ENCODE data around the gene SLC26A6. TPM values are rescaled to one million over a fixed set of nuclear protein-coding genes. Genes with fewer than 3 reads are reported as not detected.

Gene SLC26A6
- total RNA-seq, 2 donors from 2014 or later: 34.9 to 37.6 TPM

GRCh38 chr3:48630833-48631232 is 4.4 kb downstream of the SLC26A6 start:
- Mint-ChIP-seq H3K4me1 (peaks cover 10% of the 10 kb centered on the region), H3K27me3 (no peaks in the 10 kb centered on the region), H3K9me3 (no peaks in the 10 kb centered on the region), H3K4me3 (no peak overlapping the region), H3K36me3 (ENCODE audit: low read depth) (peaks cover 46% of the 10 kb centered on the region), H3K27ac (no peak overlapping the region)
- ATAC-seq (replicated peaks): no peak

- Mint-ChIP-seq H3K27ac (no peak overlapping the region), H3K4me1 (peaks cover 10% of the 10 kb centered on the region)
These were observed 4.9 kb downstream of the SLC26A6 start for GRCh38 chr3:48630407-48630806.

GRCh38 chr3:48629894-48630293 is 5.4 kb downstream of the SLC26A6 start:
- Mint-ChIP-seq H3K4me3 (no peak overlapping the region), H3K27me3 (no peaks in the 10 kb centered on the region), H3K9me3 (no peaks in the 10 kb centered on the region), H3K36me3 (ENCODE audit: low read depth) (peaks cover 46% of the 10 kb centered on the region), H3K4me1 (peaks cover 10% of the 10 kb centered on the region), H3K27ac (no peak overlapping the region)
- no peak for ATAC-seq (replicated peaks)

More at GRCh38 chr3:48630407-48630806, 4.9 kb downstream of the SLC26A6 start:
- Mint-ChIP-seq H3K36me3 (ENCODE audit: low read depth) (peaks cover 46% of the 10 kb centered on the region), H3K4me3 (no peak overlapping the region), H3K27me3 (no peaks in the 10 kb centered on the region), H3K9me3 (no peaks in the 10 kb centered on the region)
- ATAC-seq (replicated peaks): no peak

GRCh38 chr3:48628277-48629017 is 6.8 kb downstream of the SLC26A6 start:
- peaks cover 10% of the 10 kb centered on the region for H3K4me1 Mint-ChIP-seq
- no peak for ATAC-seq (replicated peaks)
- peaks cover 46% of the 10 kb centered on the region for H3K36me3 Mint-ChIP-seq (ENCODE audit: low read depth)
- no peaks in the 10 kb centered on the region for H3K9me3 Mint-ChIP-seq
- no peak overlapping the region for H3K4me3 Mint-ChIP-seq
- H3K27ac Mint-ChIP-seq: no peak overlapping the region
- H3K27me3 Mint-ChIP-seq: no peaks in the 10 kb centered on the region

- Mint-ChIP-seq H3K27ac (no peak overlapping the region), H3K27me3 (no peaks in the 10 kb centered on the region), H3K4me1 (peaks cover 6% of the 10 kb centered on the region), H3K4me3 (no peak overlapping the region), H3K9me3 (no peaks in the 10 kb centered on the region), H3K36me3 (ENCODE audit: low read depth) (peaks cover 35% of the 10 kb centered on the region)
- ATAC-seq (replicated peaks): no peak
These were observed 9.7 kb downstream of the SLC26A6 start for GRCh38 chr3:48625600-48625999.

GRCh38 chr3:48624767-48625166 is 10.5 kb downstream of the SLC26A6 start:
- H3K27me3 Mint-ChIP-seq: no peaks in the 10 kb centered on the region
- H3K4me3 Mint-ChIP-seq: no peak overlapping the region
- no peak for ATAC-seq (replicated peaks)
- peaks cover 6% of the 10 kb centered on the region for H3K4me1 Mint-ChIP-seq
- no peaks in the 10 kb centered on the region for H3K9me3 Mint-ChIP-seq
- peaks cover 35% of the 10 kb centered on the region for H3K36me3 Mint-ChIP-seq (ENCODE audit: low read depth)
- H3K27ac Mint-ChIP-seq: peak overlapping the region; percentile 70

- peaks cover 29% of the 10 kb centered on the region for H3K36me3 Mint-ChIP-seq (ENCODE audit: low read depth)
- no peaks in the 10 kb centered on the region for H3K27me3 Mint-ChIP-seq
- ATAC-seq (replicated peaks): no peak
- no peak overlapping the region for H3K4me3 Mint-ChIP-seq
- H3K27ac Mint-ChIP-seq: peak overlapping the region; percentile 70
- H3K9me3 Mint-ChIP-seq: no peaks in the 10 kb centered on the region
- peaks cover 6% of the 10 kb centered on the region for H3K4me1 Mint-ChIP-seq
These were observed 11.3 kb downstream of the SLC26A6 start for GRCh38 chr3:48623851-48624547.

GRCh38 chr3:48621461-48621869 is 13.8 kb downstream of the SLC26A6 start, which contains the start of gene TMEM89:
Gene TMEM89, minus strand, starts transcription at chr3:48621769. Its CDS starts 13 bp downstream, at chr3:48621756.
- ATAC-seq (replicated peaks): no peak
- Mint-ChIP-seq H3K9me3 (peaks cover 6% of the 10 kb centered on the region), H3K36me3 (ENCODE audit: low read depth) (peaks cover 3% of the 10 kb centered on the region), H3K27ac (no peak within 1 kb of the TSS), H3K4me3 (no peak within 1 kb of the TSS), H3K27me3 (no peaks in the 10 kb centered on the region), H3K4me1 (no peaks in the 10 kb centered on the region)

GRCh38 chr3:48619541-48620524 is 15.4 kb downstream of the SLC26A6 start:
- no peak for ATAC-seq (replicated peaks)
- Mint-ChIP-seq H3K27ac (no peak overlapping the region), H3K4me3 (no peak overlapping the region), H3K36me3 (ENCODE audit: low read depth) (no peaks in the 10 kb centered on the region), H3K9me3 (peaks cover 6% of the 10 kb centered on the region), H3K27me3 (no peaks in the 10 kb centered on the region), H3K4me1 (no peaks in the 10 kb centered on the region)

GRCh38 chr3:48617559-48617958 is 17.7 kb downstream of the SLC26A6 start:
- no peaks in the 10 kb centered on the region for H3K27me3 Mint-ChIP-seq
- H3K4me1 Mint-ChIP-seq: peaks cover 5% of the 10 kb centered on the region
- H3K9me3 Mint-ChIP-seq: peaks cover 6% of the 10 kb centered on the region
- H3K4me3 Mint-ChIP-seq: no peak overlapping the region
- H3K36me3 Mint-ChIP-seq (ENCODE audit: low read depth): no peaks in the 10 kb centered on the region
- no peak for ATAC-seq (replicated peaks)
- no peak overlapping the region for H3K27ac Mint-ChIP-seq

GRCh38 chr3:48614044-48614443 is 21.2 kb downstream of the SLC26A6 start:
- Mint-ChIP-seq H3K9me3 (peaks cover 6% of the 10 kb centered on the region), H3K4me1 (peaks cover 5% of the 10 kb centered on the region), H3K27me3 (no peaks in the 10 kb centered on the region), H3K4me3 (peak overlapping the region; percentile 39), H3K36me3 (ENCODE audit: low read depth) (peaks cover 6% of the 10 kb centered on the region), H3K27ac (peak overlapping the region; percentile 74)
- peak; percentile 65 for ATAC-seq (replicated peaks)

- Mint-ChIP-seq H3K4me1 (peaks cover 11% of the 10 kb centered on the region), H3K4me3 (no peak overlapping the region), H3K9me3 (peaks cover 3% of the 10 kb centered on the region), H3K27ac (no peak overlapping the region), H3K27me3 (no peaks in the 10 kb centered on the region), H3K36me3 (ENCODE audit: low read depth) (peaks cover 22% of the 10 kb centered on the region)
- ATAC-seq (replicated peaks): no peak
These were observed 23.0 kb downstream of the SLC26A6 start for GRCh38 chr3:48612309-48612708.

- H3K4me1 Mint-ChIP-seq: peaks cover 11% of the 10 kb centered on the region
- no peaks in the 10 kb centered on the region for H3K27me3 Mint-ChIP-seq
- no peaks in the 10 kb centered on the region for H3K9me3 Mint-ChIP-seq
- H3K36me3 Mint-ChIP-seq (ENCODE audit: low read depth): peaks cover 50% of the 10 kb centered on the region
- peak within 1 kb of the TSS; percentile 94 for H3K27ac Mint-ChIP-seq
- H3K4me3 Mint-ChIP-seq: peak within 1 kb of the TSS; percentile 95
- ATAC-seq (replicated peaks): peak; percentile 97
These were observed 25.9 kb downstream of the SLC26A6 start, which contains the start of gene UQCRC1 for GRCh38 chr3:48609088-48610005. Gene UQCRC1, minus strand, starts transcription at chr3:48609646. Its CDS starts 26 bp downstream, at chr3:48609620.
